ENCODE data around the gene CLDN5. TPM values are rescaled to one million over a fixed set of nuclear protein-coding genes. Genes with fewer than 3 reads are reported as not detected.
A peak's percentile ranks its signal among the peaks of the same experiment; 100 is the strongest.

The CLDN5 gene
- total and polyA plus RNA-seq, 2 experiments from 2014 or later, result 2.0 to 3.2 TPM

DNA sequence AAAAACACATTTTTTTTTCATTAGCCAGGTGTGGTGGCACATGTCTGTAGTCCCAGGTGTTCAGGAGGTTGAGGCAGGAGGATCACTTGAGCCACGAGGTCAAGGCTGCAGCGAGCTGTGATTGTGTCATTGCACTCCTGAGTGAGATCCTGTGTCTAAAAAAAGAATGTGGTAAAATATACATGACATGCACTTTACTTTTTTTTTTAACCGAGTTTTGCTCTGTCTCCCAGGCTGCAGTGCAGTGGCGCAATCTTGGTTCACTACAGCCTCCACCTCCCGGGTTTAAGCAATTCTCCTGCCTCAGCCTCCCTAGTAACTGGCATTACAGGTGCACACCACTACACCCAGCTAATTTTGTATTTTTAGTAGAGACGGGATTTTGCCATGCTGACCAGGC, 22.5 kb upstream of the CLDN5 start:
- no peak overlapping the region for H3K4me3 Mint-ChIP-seq
- Histone ChIP-seq H3K9me2 (ENCODE audit: insufficient read depth) (no peaks in the 10 kb centered on the region), H3K4me1 (ENCODE audit: insufficient read depth) (no peaks in the 10 kb centered on the region), H4K20me1 (replicated peaks; ENCODE audit: insufficient read depth) (no peaks in the 10 kb centered on the region), H3K4me2 (no peak overlapping the region), H3K27me3 (ENCODE audit: insufficient read depth) (no peaks in the 10 kb centered on the region), H3F3A (replicated peaks; ENCODE audit: low read depth) (no peaks in the 10 kb centered on the region), H3K4me3 (no peak overlapping the region), H3K27ac (ENCODE audit: low read depth) (no peak overlapping the region), H2AFZ (no peak overlapping the region; the same call in 1 of the 2 replicates), H3K36me3 (ENCODE audit: insufficient read depth) (no peaks in the 10 kb centered on the region), H3K79me2 (replicated peaks; ENCODE audit: insufficient read depth) (no peaks in the 10 kb centered on the region)
- H3K36me3 Mint-ChIP-seq (ENCODE audit: low read depth), result no peaks in the 10 kb centered on the region
- no peak overlapping the region for H3K27ac Mint-ChIP-seq
- H3K4me1 Mint-ChIP-seq, result peaks cover 5% of the 10 kb centered on the region; the same call in 2 of the 3 replicates
- ATAC-seq (no peak), DNase-seq (ENCODE audit: low spot score) (no peak)
- peaks cover 9% of the 10 kb centered on the region for H3K27me3 Mint-ChIP-seq (ENCODE audit: insufficient read depth, low read depth, poor library complexity)
- TF ChIP-seq, protein P1, sequence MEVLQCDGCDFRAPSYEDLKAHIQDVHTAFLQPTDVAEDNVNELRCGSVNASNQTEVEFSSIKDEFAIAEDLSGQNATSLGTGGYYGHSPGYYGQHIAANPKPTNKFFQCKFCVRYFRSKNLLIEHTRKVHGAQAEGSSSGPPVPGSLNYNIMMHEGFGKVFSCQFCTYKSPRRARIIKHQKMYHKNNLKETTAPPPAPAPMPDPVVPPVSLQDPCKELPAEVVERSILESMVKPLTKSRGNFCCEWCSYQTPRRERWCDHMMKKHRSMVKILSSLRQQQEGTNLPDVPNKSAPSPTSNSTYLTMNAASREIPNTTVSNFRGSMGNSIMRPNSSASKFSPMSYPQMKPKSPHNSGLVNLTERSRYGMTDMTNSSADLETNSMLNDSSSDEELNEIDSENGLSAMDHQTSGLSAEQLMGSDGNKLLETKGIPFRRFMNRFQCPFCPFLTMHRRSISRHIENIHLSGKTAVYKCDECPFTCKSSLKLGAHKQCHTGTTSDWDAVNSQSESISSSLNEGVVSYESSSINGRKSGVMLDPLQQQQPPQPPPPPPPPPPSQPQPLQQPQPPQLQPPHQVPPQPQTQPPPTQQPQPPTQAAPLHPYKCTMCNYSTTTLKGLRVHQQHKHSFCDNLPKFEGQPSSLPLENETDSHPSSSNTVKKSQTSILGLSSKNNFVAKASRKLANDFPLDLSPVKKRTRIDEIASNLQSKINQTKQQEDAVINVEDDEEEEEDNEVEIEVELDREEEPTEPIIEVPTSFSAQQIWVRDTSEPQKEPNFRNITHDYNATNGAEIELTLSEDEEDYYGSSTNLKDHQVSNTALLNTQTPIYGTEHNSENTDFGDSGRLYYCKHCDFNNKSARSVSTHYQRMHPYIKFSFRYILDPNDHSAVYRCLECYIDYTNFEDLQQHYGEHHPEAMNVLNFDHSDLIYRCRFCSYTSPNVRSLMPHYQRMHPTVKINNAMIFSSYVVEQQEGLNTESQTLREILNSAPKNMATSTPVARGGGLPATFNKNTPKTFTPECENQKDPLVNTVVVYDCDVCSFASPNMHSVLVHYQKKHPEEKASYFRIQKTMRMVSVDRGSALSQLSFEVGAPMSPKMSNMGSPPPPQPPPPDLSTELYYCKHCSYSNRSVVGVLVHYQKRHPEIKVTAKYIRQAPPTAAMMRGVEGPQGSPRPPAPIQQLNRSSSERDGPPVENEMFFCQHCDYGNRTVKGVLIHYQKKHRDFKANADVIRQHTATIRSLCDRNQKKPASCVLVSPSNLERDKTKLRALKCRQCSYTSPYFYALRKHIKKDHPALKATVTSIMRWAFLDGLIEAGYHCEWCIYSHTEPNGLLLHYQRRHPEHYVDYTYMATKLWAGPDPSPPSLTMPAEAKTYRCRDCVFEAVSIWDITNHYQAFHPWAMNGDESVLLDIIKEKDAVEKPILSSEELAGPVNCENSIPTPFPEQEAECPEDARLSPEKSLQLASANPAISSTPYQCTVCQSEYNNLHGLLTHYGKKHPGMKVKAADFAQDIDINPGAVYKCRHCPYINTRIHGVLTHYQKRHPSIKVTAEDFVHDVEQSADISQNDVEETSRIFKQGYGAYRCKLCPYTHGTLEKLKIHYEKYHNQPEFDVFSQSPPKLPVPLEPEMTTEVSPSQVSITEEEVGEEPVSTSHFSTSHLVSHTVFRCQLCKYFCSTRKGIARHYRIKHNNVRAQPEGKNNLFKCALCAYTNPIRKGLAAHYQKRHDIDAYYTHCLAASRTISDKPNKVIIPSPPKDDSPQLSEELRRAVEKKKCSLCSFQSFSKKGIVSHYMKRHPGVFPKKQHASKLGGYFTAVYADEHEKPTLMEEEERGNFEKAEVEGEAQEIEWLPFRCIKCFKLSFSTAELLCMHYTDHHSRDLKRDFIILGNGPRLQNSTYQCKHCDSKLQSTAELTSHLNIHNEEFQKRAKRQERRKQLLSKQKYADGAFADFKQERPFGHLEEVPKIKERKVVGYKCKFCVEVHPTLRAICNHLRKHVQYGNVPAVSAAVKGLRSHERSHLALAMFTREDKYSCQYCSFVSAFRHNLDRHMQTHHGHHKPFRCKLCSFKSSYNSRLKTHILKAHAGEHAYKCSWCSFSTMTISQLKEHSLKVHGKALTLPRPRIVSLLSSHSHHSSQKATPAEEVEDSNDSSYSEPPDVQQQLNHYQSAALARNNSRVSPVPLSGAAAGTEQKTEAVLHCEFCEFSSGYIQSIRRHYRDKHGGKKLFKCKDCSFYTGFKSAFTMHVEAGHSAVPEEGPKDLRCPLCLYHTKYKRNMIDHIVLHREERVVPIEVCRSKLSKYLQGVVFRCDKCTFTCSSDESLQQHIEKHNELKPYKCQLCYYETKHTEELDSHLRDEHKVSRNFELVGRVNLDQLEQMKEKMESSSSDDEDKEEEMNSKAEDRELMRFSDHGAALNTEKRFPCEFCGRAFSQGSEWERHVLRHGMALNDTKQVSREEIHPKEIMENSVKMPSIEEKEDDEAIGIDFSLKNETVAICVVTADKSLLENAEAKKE (CRISPR knock-in tag; IDR thresholded peaks at IDR 0.05), result no peak
- TF ChIP-seq, protein P2, sequence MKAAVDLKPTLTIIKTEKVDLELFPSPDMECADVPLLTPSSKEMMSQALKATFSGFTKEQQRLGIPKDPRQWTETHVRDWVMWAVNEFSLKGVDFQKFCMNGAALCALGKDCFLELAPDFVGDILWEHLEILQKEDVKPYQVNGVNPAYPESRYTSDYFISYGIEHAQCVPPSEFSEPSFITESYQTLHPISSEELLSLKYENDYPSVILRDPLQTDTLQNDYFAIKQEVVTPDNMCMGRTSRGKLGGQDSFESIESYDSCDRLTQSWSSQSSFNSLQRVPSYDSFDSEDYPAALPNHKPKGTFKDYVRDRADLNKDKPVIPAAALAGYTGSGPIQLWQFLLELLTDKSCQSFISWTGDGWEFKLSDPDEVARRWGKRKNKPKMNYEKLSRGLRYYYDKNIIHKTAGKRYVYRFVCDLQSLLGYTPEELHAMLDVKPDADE (IDR thresholded peaks at IDR 0.05), result no peak
- TF ChIP-seq CREB1 (CRISPR knock-in tag; IDR thresholded peaks at IDR 0.05; ENCODE audit: low read depth) (no peak), JUNB (IDR thresholded peaks at IDR 0.05; ENCODE audit: unreplicated experiment) (no peak), ZNF114 (CRISPR knock-in tag; IDR thresholded peaks at IDR 0.05) (no peak)
- no peaks in the 10 kb centered on the region; the same call in 2 of the 3 replicates for H3K9me3 Mint-ChIP-seq

DNA sequence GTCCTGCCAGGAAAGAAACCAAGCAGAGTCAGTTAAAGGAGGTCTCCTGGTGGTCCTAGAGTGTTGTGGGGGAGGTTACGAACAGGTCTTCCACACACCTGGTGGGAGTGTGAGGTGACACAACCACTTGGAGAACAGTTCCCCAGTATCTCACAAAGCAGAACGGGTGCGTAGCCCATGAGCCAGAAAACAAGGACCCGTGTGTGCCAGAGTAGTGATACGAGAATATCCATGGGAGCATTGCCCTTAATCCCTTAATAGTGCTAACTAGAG, 21.7 kb upstream of the CLDN5 start:
- Histone ChIP-seq H3F3A (replicated peaks; ENCODE audit: low read depth) (no peaks in the 10 kb centered on the region), H3K27me3 (ENCODE audit: insufficient read depth) (no peaks in the 10 kb centered on the region), H3K4me3 (no peak overlapping the region), H3K4me2 (no peak overlapping the region), H3K79me2 (replicated peaks; ENCODE audit: insufficient read depth) (no peaks in the 10 kb centered on the region), H3K27ac (ENCODE audit: low read depth) (no peak overlapping the region), H4K20me1 (replicated peaks; ENCODE audit: insufficient read depth) (no peaks in the 10 kb centered on the region), H3K9me2 (ENCODE audit: insufficient read depth) (no peaks in the 10 kb centered on the region), H3K36me3 (ENCODE audit: insufficient read depth) (no peaks in the 10 kb centered on the region), H2AFZ (peak overlapping the region; percentile 91), H3K4me1 (ENCODE audit: insufficient read depth) (no peaks in the 10 kb centered on the region)
- ATAC-seq (no peak), DNase-seq (ENCODE audit: low spot score) (no peak)
- peaks cover 9% of the 10 kb centered on the region for H3K27me3 Mint-ChIP-seq (ENCODE audit: insufficient read depth, low read depth, poor library complexity)
- peaks cover 5% of the 10 kb centered on the region; the same call in 2 of the 3 replicates for H3K4me1 Mint-ChIP-seq
- no peak overlapping the region for H3K27ac Mint-ChIP-seq
- no peak overlapping the region for H3K4me3 Mint-ChIP-seq
- H3K9me3 Mint-ChIP-seq, result no peaks in the 10 kb centered on the region; the same call in 2 of the 3 replicates
- H3K36me3 Mint-ChIP-seq (ENCODE audit: low read depth), result no peaks in the 10 kb centered on the region
- TF ChIP-seq, protein P3, sequence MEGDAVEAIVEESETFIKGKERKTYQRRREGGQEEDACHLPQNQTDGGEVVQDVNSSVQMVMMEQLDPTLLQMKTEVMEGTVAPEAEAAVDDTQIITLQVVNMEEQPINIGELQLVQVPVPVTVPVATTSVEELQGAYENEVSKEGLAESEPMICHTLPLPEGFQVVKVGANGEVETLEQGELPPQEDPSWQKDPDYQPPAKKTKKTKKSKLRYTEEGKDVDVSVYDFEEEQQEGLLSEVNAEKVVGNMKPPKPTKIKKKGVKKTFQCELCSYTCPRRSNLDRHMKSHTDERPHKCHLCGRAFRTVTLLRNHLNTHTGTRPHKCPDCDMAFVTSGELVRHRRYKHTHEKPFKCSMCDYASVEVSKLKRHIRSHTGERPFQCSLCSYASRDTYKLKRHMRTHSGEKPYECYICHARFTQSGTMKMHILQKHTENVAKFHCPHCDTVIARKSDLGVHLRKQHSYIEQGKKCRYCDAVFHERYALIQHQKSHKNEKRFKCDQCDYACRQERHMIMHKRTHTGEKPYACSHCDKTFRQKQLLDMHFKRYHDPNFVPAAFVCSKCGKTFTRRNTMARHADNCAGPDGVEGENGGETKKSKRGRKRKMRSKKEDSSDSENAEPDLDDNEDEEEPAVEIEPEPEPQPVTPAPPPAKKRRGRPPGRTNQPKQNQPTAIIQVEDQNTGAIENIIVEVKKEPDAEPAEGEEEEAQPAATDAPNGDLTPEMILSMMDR (conservative IDR thresholded peaks at IDR 0.05; ENCODE audit: low read depth in 2 of 2), result no peak
- TF ChIP-seq ZNF114 (CRISPR knock-in tag; IDR thresholded peaks at IDR 0.05) (no peak), NANOG (IDR thresholded peaks at IDR 0.05; ENCODE audit: borderline replicate concordance) (no peak), EZH2phosphoT487 (IDR thresholded peaks at IDR 0.05; ENCODE audit: unreplicated experiment) (no peak)
